Gastroesophageal sphincter (tissue), 3 donors: ENCODE measurements around the gene TP53AIP1.

Experiments used
- CTCF ChIP-seq, 4 experiments: fragments of 200-600 bp in 2 of 4; fragments of 450-650 bp in 2 of 4; sonication (generic) in 1 of 4; IDR thresholded peaks; one replicate each; pipeline ENCODE4 v1.5.1; 2017 to 2019; ENCODE audit warnings: antibody characterized with exemption in 4 of 4, mild to moderate bottlenecking in 2 of 4, moderate library complexity in 2 of 4
- POLR2A ChIP-seq, 2 donors: fragments of 450-650 bp; IDR thresholded peaks; one replicate each; pipeline ENCODE4 v1.6.1; 2017; ENCODE audit warnings: antibody characterized with exemption in 2 of 2, mild to moderate bottlenecking in 2 of 2, moderate library complexity in 1 of 2

- TF ChIP-seq CTCF (IDR thresholded peaks at IDR 0.05): no peak
- TF ChIP-seq POLR2A (IDR thresholded peaks at IDR 0.05): no peak
These were observed 14.3 kb downstream of the TP53AIP1 start for GRCh38 chr11:128928400-128928799.
